Endothelial cell of umbilical vein (primary cell): ENCODE data around the gene RAB7B. TPM values are rescaled to one million over a fixed set of nuclear protein-coding genes. Genes with fewer than 3 reads are reported as not detected.

Experiments used
- BruUV-seq: library from RNA; stranded (reverse); fragments of 400-500 nt; replicated peaks from 2 replicates; lab custom pipeline; 2021; lab: Mats Ljungman, UMichigan
- CTCF ChIA-PET: fragments of 300-600, 350-600 bp; sonication (Branson Sonifier 250); formaldehyde crosslinking; loops from one replicate; lab custom pipeline; 2021; ENCODE audit warnings: antibody characterized with exemption, inconsistent platforms; lab: Charles Lee
- POLR2A ChIA-PET: fragments of 300-600, 350-600 bp; sonication (Branson Sonifier 250); formaldehyde crosslinking; loops from one replicate; lab custom pipeline; 2021; ENCODE audit warnings: antibody characterized with exemption, inconsistent platforms; lab: Charles Lee
- DNase-seq: peaks from one replicate; pipeline ENCODE4 v3.0.0-alpha.2; 2011; ENCODE audit warnings: low read depth, low spot score
- FAIRE-seq: peaks from 2 replicates; lab custom pipeline; 2011; peaks lifted over from hg19 to GRCh38; lab: Jason Lieb, UNC
- H2AFZ ChIP-seq: 2 replicates; pipeline ENCODE4 v1.6.0; 2012; ENCODE audit warnings: low read depth, low read length, control low read depth, inconsistent platforms
- H3K27ac ChIP-seq: 2 replicates; pipeline ENCODE4 v1.5.1; 2011; ENCODE audit warnings: low read depth, mild to moderate bottlenecking, control low read depth, low read length, moderate library complexity; ENCODE audit not compliant: insufficient read depth
- H3K27me3 ChIP-seq, 2 experiments: 2 replicates each; pipeline versions ENCODE4 v1.6.0 to v1.6.1; 2011; ENCODE audit warnings: low read length in 2 of 2, mixed read lengths in 1 of 2; ENCODE audit not compliant: control insufficient read depth in 2 of 2, insufficient read depth in 2 of 2
- H3K36me3 ChIP-seq, 2 experiments: 2 replicates in 1 of 2; 3 replicates in 1 of 2; pipeline ENCODE4 v1.5.1; 2011; ENCODE audit warnings: low read length in 2 of 2, mild to moderate bottlenecking in 1 of 2, moderate library complexity in 1 of 2; ENCODE audit not compliant: control insufficient read depth in 2 of 2, insufficient read depth in 2 of 2; ENCODE audit errors: extremely low read depth in 1 of 2
- H3K4me1 ChIP-seq: 3 replicates; pipeline ENCODE4 v1.5.1; 2011; ENCODE audit warnings: mild to moderate bottlenecking, low read length; ENCODE audit not compliant: control insufficient read depth, insufficient read depth; ENCODE audit errors: extremely low read depth
- H3K4me2 ChIP-seq: 2 replicates; pipeline ENCODE4 v1.6.1; 2011; ENCODE audit warnings: low read length, control low read depth, mixed read lengths; ENCODE audit not compliant: insufficient read depth
- H3K4me3 ChIP-seq, 3 experiments: fragments of 200-600 bp in 1 of 3; sonication (generic), shearing (Covaris generic) in 1 of 3; replicated peaks in 1 of 3; 2 replicates each; pipeline ENCODE4 v1.5.1; 2011 to 2016; ENCODE audit warnings: control low read depth in 3 of 3, low read length in 3 of 3, mild to moderate bottlenecking in 2 of 3, inconsistent platforms in 1 of 3, low read depth in 1 of 3, moderate library complexity in 1 of 3; ENCODE audit not compliant: insufficient read depth in 1 of 3
- H3K79me2 ChIP-seq: 2 replicates; pipeline ENCODE4 v1.6.0; 2012; ENCODE audit warnings: low read length, inconsistent platforms; ENCODE audit not compliant: control insufficient read depth, insufficient read depth
- H3K9ac ChIP-seq: replicated peaks from 2 replicates; pipeline ENCODE3; 2011; ENCODE audit warnings: low read length, control low read depth; ENCODE audit not compliant: insufficient read depth; ENCODE audit errors: extremely low read depth
- H3K9me1 ChIP-seq: replicated peaks from 3 replicates; pipeline ENCODE4 v1.6.0; 2011; ENCODE audit warnings: mild to moderate bottlenecking, low read length; ENCODE audit not compliant: control insufficient read depth, insufficient read depth; ENCODE audit errors: extremely low read depth
- H3K9me3 ChIP-seq: replicated peaks from 2 replicates; pipeline ENCODE4 v1.5.1; 2012; ENCODE audit warnings: low read length, inconsistent platforms; ENCODE audit not compliant: control insufficient read depth, insufficient read depth
- H4K20me1 ChIP-seq: replicated peaks from 2 replicates; pipeline ENCODE3; 2011; ENCODE audit warnings: mild to moderate bottlenecking, low read length; ENCODE audit not compliant: control insufficient read depth, insufficient read depth; ENCODE audit errors: extremely low read depth
- EZH2 ChIP-seq: IDR thresholded peaks from 2 replicates; pipeline ENCODE4 v1.6.1; 2012; ENCODE audit warnings: borderline replicate concordance, low read depth, mild to moderate bottlenecking, moderate library complexity, low read length, inconsistent platforms; ENCODE audit not compliant: severe bottlenecking
- FOS ChIP-seq: IDR thresholded peaks from 2 replicates; pipeline ENCODE4 v1.6.1; 2011; ENCODE audit warnings: mild to moderate bottlenecking, low read length, moderate library complexity, borderline replicate concordance; ENCODE audit not compliant: insufficient read depth
- GATA2 ChIP-seq: IDR thresholded peaks from 2 replicates; pipeline ENCODE4 v1.7.0; 2011; ENCODE audit warnings: low read depth, mild to moderate bottlenecking, moderate library complexity, mixed read lengths, low read length; ENCODE audit not compliant: insufficient read length, insufficient read depth
- JUN ChIP-seq: IDR thresholded peaks from 2 replicates; pipeline ENCODE4 v1.6.1; 2011; ENCODE audit warnings: borderline replicate concordance, low read depth; ENCODE audit not compliant: insufficient read length, insufficient read depth
- MAX ChIP-seq: IDR thresholded peaks from 2 replicates; pipeline ENCODE4 v1.6.1; 2011; ENCODE audit not compliant: insufficient read depth, insufficient read length
- MYC ChIP-seq: IDR thresholded peaks from one replicate; pipeline ENCODE4 v1.6.1; 2011; ENCODE audit warnings: mild to moderate bottlenecking, low read depth, low read length
- POLR2A ChIP-seq: IDR thresholded peaks from 2 replicates; pipeline ENCODE4 v1.6.1; 2012; ENCODE audit warnings: low read depth, mild to moderate bottlenecking, control low read depth, low read length
- POLR2AphosphoS5 ChIP-seq: IDR thresholded peaks from 2 replicates; pipeline ENCODE4 v1.6.1; 2012; ENCODE audit warnings: low read depth, mild to moderate bottlenecking, control low read depth, low read length, moderate library complexity; ENCODE audit not compliant: insufficient read depth
- dilution Hi-C: fragments of 300-500 bp; cut with MboI; formaldehyde crosslinking; loops from one replicate; pipeline ENCODE4 v1.15.0; 2019; ENCODE audit warnings: low sequenced_read_pairs; ENCODE audit not compliant: extremely low pct_ligation_motif_present
- intact Hi-C: fragments of 100-400 bp; cut with micrococcal nuclease; formaldehyde crosslinking; loops from one replicate; pipeline ENCODE4 v1.10.0; 2022
- polyA plus RNA-seq, 4 experiments: library from polyadenylated mRNA; depleted of rRNA in 3 of 4; stranded (reverse) in 3 of 4; unstranded in 1 of 4; fragments of >200 nt; gene quantifications; 2 replicates each; pipeline versions ENCODE4 v1.2.1 to v1.2.3, GENCODE V29; 2011 to 2012; ENCODE audit warnings: missing spikeins in 1 of 4
- total RNA-seq: library from RNA; stranded (reverse); gene quantifications from 2 replicates; pipeline ENCODE4 v1.2.3, GENCODE V29; 2021
- TF ChIP-seq, protein P1 (sequence below), 2 donors: IDR thresholded peaks; 1 replicate in 1 of 2; 2 replicates in 1 of 2; pipeline ENCODE4 v1.5.1; 2011; ENCODE audit warnings: low read length in 2 of 2, mild to moderate bottlenecking in 2 of 2, moderate library complexity in 2 of 2, control low read depth in 1 of 2, inconsistent platforms in 1 of 2, low read depth in 1 of 2; ENCODE audit not compliant: insufficient read depth in 1 of 2; ENCODE audit errors: extremely low read depth in 1 of 2

Gene RAB7B
- total and polyA plus RNA-seq, 2 donors (not counting 3 experiments of a cell fraction or from before 2014, with no cell fraction given) = 0.15 TPM; not detected in 1

DNA sequence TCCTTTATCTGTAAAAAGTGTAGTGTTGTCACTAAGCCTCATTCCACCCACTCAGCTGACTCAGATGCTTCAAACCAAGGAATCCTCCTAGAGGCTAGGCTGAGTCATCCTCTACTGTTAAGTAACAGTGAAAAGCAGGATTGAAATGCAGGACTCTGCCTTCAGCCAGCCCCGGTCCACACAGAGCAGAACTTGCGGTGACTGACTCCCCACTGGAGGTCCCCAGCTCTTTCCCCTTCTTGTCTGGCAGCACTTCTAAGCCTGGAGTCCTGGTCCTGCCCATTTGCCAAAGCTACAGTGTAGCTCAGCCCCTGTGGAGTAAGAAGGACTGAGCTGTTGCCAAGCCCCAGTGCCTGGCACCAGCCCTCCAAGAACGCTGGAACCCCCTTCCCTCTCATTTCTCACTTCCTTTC is 1.7 kb downstream of the RAB7B start:
- BruUV-seq = no TSS peak
- Histone ChIP-seq H3K9ac (no peak overlapping the region), H4K20me1 (no peaks in the 10 kb centered on the region), H3K4me2 (no peak overlapping the region), H3K79me2 (no peaks in the 10 kb centered on the region), H3K27ac (no peak overlapping the region), H3K9me1 (no peaks in the 10 kb centered on the region), H3K4me3 (no peak overlapping the region), H2AFZ (peak overlapping the region; percentile 65), H3K36me3 (no peaks in the 10 kb centered on the region), H3K9me3 (no peaks in the 10 kb centered on the region), H3K27me3 (no peaks in the 10 kb centered on the region), H3K4me1 (peaks cover 2% of the 10 kb centered on the region)
- ChIA-PET CTCF (interaction anchor here (0.8 to 1.3 kb wide), 5 partner anchors 9 to 105 kb away, joined by 3 to 7 read pairs (median 4); no protein-coding TSS in a partner anchor), POLR2A (no interaction called here)
- TF ChIP-seq GATA2 (no peak), FOS (peak; percentile 76)
- TF ChIP-seq, protein P1, sequence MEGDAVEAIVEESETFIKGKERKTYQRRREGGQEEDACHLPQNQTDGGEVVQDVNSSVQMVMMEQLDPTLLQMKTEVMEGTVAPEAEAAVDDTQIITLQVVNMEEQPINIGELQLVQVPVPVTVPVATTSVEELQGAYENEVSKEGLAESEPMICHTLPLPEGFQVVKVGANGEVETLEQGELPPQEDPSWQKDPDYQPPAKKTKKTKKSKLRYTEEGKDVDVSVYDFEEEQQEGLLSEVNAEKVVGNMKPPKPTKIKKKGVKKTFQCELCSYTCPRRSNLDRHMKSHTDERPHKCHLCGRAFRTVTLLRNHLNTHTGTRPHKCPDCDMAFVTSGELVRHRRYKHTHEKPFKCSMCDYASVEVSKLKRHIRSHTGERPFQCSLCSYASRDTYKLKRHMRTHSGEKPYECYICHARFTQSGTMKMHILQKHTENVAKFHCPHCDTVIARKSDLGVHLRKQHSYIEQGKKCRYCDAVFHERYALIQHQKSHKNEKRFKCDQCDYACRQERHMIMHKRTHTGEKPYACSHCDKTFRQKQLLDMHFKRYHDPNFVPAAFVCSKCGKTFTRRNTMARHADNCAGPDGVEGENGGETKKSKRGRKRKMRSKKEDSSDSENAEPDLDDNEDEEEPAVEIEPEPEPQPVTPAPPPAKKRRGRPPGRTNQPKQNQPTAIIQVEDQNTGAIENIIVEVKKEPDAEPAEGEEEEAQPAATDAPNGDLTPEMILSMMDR (IDR thresholded peaks at IDR 0.05; ENCODE audit: extremely low read depth in 1 of 2, insufficient read depth in 1 of 2, low read depth in 1 of 2, low read length in 2 of 2) = no peak
- intact Hi-C loops = no loop called here
- dilution Hi-C loops = no loop called here
- no peak for FAIRE-seq
- DNase-seq = peak; percentile 53

- FAIRE-seq = no peak
- dilution Hi-C loops = no loop called here
- H3K4me2 ChIP-seq = no peak overlapping the region
- peaks cover 2% of the 10 kb centered on the region for H3K4me1 ChIP-seq
- no peak overlapping the region for H2AFZ ChIP-seq
- CTCF ChIA-PET = interaction anchor here (0.8 to 6.1 kb wide), 8 partner anchors 8 to 106 kb away, joined by 3 to 27 read pairs (median 4); no protein-coding TSS in a partner anchor
- H3K36me3 ChIP-seq = no peaks in the 10 kb centered on the region
- no peaks in the 10 kb centered on the region for H4K20me1 ChIP-seq
- H3K9ac ChIP-seq = no peak overlapping the region
- no peaks in the 10 kb centered on the region for H3K27me3 ChIP-seq
- no peaks in the 10 kb centered on the region for H3K9me1 ChIP-seq
- no peak overlapping the region for H3K4me3 ChIP-seq
- H3K79me2 ChIP-seq = no peaks in the 10 kb centered on the region
- intact Hi-C loops = no loop called here
- no peak for DNase-seq
- BruUV-seq = no TSS peak
- POLR2A ChIA-PET = no interaction called here
- TF ChIP-seq POLR2A = no peak
- no peak for TF ChIP-seq MAX
- TF ChIP-seq, protein P1 (IDR thresholded peaks at IDR 0.05; ENCODE audit: extremely low read depth in 1 of 2, insufficient read depth in 1 of 2, low read depth in 1 of 2, low read length in 2 of 2) = no peak
- no peak for TF ChIP-seq FOS
- no peak for TF ChIP-seq JUN
- TF ChIP-seq EZH2 = no peak
- no peak for TF ChIP-seq POLR2AphosphoS5
- no peak for TF ChIP-seq GATA2
- TF ChIP-seq MYC = no peak
- no peaks in the 10 kb centered on the region for H3K9me3 ChIP-seq
- no peak overlapping the region for H3K27ac ChIP-seq
Observed at GRCh38 chr1:206000641-206001339, 2.4 kb downstream of the RAB7B start.
